ENCODE data around the gene CALCR.
"Not testable (repeated sequence)": the region's sequence is repeated elsewhere in the genome, so short reads cannot be mapped to it uniquely, and the experiment has no call there.

The CALCR gene

DNA sequence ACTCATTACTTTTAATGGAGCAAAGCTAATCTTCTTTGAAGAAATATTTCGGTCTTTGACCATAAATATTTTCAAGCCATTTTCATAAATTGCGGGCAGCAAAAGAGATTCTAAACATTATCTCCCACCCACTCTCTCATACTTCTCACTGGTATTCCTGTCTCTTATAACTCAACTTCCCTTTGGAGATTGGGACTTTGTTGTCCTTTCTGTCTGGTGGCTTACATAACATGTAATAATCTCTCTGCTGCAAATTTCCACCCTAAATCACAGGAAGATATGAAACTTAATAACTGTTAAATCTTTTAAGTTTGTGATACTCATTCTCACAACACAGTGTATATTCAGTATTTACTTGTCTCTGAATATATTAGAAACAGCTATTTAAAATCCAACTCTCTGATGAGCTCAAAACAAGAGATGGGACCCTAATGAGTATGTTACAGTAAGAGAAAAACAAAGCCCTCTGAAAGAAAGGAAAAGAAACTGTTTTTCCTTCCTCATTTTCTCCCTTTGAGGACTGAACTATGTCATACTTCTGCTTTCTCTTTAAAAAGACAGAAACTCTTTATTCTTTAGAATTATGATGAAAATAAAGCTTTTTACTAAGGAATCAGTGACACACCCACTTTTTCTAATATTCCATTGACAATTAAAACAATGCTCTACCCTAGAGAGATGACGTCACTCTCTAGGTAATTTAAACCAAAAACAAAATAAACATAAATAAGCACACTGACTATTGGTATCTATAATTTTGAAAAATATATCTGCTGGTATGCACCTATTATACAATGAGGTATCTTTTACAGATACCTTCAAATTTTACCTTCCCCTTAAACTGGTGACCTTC, 14.7 kb downstream of the CALCR start:
- DNase-seq: no peak

DNA sequence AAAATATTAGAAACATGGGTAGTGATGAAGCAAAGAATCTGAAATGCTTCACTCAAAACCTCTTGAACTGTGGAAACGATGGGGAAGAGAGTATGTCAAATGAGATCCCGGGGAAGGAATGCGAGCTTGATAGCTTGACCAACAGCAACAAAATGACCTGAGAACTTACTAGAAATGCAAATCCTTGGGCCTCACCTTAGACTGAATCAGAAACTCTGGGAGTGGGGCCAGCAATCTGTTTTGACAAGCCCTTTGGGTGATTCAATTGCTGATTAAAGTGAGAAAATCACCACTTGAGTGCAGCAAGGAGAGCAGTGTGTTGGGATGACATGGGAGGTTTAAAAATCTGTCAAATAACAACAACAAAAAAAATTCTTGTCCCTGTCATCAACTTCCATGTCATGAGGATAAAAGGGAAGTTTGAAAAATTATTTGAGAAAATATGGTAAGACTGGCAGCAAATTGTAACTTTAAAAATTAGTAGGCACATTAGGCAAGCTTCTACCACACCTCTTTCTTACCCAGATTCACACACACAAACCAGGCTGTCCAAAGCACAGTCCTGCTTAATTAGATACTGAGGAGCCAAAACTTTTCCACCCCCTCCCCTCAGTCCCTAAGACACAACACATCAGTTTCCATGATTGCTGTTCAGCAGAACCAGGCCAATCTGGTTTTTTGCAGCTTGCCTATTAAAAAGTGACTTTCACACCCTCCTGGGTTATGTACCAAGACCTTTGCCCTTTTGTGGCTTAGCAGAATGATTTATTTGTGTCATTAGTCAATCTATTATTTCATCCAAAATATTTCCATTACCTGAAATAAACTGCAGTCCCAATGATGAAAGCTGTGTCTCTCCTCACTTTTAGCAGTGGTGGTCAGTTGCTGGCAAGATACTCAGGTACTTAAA, 15.6 kb downstream of the CALCR start:
- DNase-seq: no peak

DNA sequence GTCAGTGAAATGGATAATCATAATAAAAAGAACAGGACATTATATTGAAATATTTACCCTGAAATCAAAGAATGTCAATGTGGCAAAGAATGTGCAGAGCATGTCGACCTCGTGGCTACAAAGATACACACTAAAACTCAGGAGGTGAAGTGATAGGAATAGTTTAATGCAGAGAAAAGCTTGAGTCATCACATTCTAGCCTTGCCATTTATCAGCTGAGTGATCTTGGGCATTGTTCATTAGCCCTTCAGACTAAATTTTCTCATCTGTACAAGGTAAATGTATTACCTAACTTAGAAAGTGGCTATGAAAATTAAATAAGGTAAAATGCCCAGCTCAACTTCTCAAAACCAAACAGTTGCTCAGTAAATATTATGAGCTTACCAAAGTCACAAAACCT, 22.6 kb downstream of the CALCR start:
- DNase-seq: no peak

- no peak for DNase-seq
Observed at GRCh38 chr7:93551063-93551895, 23.2 kb downstream of the CALCR start.

DNA sequence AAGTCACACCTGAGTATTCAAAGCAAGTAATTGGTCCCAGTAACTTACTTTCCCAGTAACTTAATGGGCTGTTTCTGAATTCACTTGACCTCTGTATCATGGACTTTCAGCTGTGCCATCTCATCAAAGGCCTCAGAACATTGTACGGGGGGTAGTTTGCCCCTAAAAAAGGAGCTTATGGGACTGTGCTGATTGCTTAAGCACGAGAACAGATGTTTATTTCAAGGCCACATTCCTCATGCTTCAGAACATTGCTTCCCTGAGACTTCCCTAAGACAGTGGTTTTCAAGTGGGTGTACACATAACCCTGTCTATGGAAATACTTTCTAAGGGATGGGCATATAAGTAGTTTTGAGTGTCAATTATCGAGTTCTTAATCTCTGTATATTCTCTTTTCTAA, 26.8 kb downstream of the CALCR start:
- no peak for DNase-seq

GRCh38 chr7:93544691-93545090, 29.8 kb downstream of the CALCR start:
- DNase-seq: no peak

DNA sequence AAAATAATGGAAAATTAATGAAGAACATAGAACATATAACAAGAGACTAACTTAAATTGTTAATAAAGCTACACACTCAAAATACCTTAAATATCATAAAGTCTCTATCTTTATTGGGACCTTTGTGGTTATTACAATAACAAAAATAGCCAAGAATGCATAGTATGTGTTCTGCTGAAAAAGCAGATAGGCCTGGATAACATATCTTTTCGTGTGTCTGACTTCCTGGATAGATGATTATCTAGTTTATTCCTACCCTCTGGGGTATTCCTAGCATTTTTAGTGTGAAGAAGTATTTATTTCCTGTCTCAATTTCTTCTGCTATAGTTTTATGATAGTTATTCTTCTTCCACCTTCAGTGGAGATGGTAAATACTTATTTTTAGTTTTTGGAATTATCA, 36.5 kb downstream of the CALCR start:
- DNase-seq: no peak

GRCh38 chr7:93535616-93536015, 38.9 kb downstream of the CALCR start:
- no peak for DNase-seq

GRCh38 chr7:93530701-93531100, 43.8 kb downstream of the CALCR start:
- no peak for DNase-seq

- no peak for DNase-seq
Observed at GRCh38 chr7:93516834-93517233, 57.7 kb downstream of the CALCR start.

DNA sequence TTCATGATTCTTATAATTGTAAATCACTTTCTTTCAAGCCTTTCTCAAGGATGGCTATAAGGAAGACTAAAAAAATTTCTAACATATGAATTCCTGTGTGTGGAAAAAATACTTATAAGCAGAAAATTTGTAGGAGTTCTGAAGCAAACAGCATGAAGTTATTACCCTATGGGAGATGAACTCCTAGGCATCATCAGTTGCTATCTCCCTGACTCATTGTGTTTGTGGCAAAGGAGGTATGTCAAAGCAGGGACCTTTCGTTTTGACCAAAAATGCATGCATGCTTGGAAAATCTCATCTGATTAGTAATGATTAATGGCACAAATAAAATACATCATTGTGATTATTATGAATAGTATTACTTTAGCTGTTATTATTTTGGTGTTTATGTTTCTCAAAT, 59.4 kb downstream of the CALCR start:
- DNase-seq: no peak

GRCh38 chr7:93509303-93509702, 65.2 kb downstream of the CALCR start:
- no peak for DNase-seq

GRCh38 chr7:93503088-93503487, 71.4 kb downstream of the CALCR start:
- no peak for DNase-seq

- DNase-seq: not testable (repeated sequence)
Observed at GRCh38 chr7:93491860-93492259, 82.7 kb downstream of the CALCR start.

DNA sequence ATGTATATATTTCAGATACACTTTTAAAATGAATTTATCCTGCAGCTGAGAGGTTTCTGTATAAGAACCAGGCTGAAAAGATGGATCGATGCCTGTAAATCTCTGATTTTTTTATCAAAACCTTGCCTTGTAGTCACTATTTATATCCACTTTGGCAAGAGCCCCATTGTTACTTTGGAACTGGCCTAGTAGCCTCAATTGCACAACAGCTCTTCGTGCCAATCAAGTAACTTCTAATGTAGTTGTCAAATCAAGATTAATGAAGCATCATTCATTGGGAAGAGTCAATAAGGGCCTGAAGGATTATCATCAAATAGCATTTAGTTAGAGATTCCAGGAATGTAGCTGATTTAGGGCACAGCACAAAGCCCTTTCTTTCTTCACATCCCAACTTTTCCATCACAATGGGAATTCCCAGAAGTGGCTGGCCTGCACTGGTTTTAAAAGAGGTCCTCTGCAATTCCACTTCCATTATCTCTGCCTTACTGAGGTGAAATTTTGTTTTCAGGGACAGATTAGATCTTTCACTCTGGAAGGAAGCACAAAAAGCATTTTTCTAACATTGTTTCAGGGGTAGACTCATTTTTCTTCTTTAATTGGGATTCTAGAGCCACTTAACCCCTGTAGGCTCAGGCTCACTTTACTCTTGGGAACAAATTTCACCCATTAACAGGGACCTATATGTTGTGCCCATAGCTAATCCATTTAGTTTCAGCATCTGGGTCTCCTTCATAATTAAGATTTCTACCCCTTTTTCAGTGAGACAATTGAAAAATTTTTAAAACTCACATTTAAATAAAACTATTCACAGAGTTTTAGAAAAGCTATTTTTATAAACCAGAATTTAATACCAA, 97.8 kb downstream of the CALCR start:
- DNase-seq: no peak

DNA sequence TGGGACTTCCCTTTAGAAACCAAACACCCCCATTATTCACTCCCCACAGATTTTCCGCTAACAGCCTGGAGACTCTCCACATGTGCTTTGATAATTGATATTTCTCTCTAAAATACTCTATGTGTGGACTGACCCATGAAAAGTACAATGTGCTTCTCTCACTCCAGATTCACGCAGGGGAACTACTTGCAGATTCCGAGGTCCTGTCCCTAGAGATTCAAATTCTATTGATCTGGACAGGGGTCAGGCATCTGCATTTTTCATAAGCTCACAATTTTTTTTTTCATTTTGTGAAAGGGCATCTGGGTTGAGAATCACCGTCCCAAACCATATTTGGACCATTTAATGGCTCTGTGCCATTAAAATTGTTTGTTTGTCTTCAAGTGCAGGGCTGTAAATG, 98.7 kb downstream of the CALCR start:
- no peak for DNase-seq

DNA sequence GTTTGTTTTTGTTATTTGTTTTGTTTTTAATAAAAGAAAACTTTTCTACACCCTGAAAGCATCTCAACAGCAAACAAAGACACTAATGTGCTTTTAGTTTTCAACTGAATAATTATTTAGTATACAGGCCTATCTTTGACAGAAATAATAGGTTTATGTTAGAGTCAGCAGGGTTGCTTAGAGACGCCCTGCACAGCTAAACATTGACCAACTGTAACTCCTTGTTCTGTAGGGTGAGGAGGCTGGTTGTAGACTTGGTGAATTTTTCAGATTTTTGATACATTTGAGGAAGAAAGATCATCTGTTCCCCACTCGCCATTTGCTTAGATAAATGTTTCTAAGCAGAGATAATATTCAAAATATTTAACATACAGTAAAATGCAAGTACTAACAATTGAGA, 103.1 kb downstream of the CALCR start:
- no peak for DNase-seq

DNA sequence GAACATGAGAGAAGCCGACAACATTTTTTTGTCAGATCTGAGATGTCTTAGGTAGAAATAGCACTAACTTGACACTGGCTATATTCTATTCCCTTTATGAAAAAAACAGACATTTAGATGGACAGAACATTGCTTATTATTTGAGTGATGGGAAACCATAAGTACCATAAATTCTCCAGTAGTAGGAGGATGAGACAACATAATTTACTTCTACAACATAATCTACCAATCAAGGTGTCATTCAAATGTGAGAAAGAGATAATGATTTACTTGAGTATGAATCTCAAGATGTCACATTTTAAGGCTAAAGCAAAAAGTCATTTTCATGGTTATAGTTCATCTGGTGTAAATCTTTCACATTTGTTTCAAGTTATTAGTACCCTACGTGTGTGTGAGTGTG, 110.8 kb downstream of the CALCR start:
- DNase-seq: no peak

- DNase-seq: no peak
Observed at GRCh38 chr7:93461350-93461749, 113.2 kb downstream of the CALCR start.

DNA sequence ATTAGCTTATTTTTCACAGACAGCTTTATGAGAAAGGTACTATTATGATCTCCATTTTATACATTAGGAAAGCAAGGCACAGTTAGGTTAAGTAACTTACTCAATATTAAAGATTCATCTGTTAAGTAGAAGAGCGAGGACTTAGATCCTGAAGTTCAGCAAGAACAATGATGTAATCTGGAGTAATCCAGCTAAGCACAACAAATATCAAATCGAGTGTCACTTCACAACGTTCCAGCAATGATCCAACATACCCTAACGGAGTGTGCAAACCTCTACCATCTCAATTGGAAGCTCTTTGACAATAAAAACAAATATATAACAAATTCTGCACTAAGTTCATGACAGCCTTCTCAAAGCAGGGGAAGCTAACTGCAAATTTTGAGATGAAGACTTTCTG, 121.3 kb downstream of the CALCR start:
- DNase-seq: no peak

DNA sequence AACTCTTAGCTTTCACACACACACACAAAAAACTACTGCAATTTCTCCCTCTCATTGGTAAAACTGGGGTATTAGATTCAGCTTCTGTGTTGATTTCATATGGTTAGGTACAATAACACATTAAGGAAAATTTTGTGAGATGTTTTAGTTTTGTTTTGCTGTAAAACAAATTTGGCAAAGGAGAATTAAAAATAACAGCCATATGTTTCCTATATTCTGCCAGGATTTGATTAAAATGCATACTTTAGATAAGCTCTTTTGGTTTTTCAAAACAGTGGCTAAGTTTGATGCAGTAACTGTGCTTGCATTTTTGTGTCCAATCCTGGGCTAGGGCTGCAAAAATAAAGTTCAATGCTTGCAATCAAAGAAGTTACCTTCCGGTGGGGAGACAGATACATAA, 126.3 kb downstream of the CALCR start:
- no peak for DNase-seq

GRCh38 chr7:93447509-93447908, 127.0 kb downstream of the CALCR start:
- DNase-seq: no peak

Data from T1000 (cell line).